T-helper 2 cell (primary cell): Measurements from ENCODE around the gene ZNF619.

Experiments
- DNase-seq, 5 experiments: peaks; one replicate each; pipeline versions ENCODE4 v3.0.0 to v3.0.0-alpha.2; 2012 to 2022

Gene ZNF619

DNA sequence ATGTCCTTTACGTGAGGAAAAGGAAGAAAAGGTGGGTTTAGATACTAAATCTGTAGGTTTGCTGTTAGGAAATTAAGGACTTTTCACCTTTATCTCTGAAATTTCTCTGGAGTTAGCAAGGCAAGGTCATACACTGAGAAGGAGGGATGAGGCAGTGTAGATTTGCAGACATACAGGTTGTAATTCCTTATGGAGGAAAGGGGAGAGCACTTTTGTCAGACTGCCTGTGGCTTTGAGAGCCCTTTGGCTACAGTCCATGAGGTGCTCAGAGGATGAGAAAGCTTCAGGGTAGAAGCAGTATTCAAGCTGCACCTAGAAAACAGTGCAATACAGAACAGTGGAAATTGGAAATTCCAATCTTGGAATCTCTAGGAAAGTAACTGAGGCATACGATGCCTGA lies 11.5 kb upstream of the ZNF619 start:
- no peak for DNase-seq

DNA sequence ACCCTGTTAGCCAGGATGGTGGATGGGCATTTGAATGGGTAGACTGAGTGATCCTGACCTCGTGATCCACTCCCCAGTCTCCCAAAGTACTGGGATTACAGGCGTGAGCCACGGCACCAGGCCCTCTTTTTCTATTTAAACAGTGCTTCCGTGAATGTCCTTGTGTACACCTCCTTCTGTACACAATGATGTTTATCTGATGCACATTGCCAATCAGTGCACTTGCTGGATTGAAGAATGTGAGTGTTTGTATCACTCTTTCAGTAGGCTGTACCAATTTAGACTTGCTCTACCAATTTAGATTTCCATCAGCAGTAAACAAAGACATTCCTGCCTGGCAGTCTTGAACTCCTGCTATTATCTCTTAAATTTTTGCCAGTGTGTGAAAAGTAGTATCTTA lies 8.9 kb upstream of the ZNF619 start:
- DNase-seq: no peak

DNA sequence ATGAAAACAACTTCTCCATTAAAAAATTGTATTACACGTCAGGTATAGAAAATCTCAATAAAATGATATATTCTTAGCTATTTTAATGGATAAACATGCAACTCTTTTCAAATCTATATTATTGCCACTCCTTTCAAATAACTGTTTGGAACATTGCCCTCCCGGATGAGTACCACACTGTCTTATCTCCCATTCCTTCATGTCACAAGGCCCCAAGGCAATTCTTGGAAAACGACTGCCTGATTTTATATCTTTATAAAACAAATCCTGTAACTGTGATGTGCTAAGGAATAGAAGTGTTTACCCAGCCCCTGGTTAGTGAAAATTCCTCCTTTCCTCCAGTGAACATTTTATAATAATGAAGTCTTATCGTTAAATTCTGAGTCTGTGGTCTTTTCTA lies 6.2 kb upstream of the ZNF619 start:
- DNase-seq: no peak

DNA sequence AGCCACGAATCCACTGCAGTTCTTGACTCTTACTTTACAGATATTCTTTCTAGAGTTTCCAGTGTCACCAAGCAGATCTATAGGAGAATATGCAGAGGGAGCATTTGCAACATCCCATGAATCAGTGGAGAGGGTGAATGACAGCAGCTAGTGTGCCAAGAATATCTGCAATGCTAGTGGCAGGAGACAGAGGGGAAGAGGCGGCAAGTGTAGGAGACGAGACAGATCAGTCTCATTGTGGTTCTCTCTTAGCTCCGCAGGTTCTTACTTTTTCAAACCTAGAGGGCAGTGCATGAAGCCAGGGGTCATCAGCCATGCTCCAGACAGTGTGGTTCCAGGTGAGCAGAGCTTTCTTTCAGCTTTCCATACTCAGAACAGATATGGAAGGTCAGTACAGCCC lies 744 bp downstream of the ZNF619 start:
- DNase-seq: no peak

- no peak for DNase-seq
Measured at GRCh38 chr3:40487172-40487571, 10.2 kb downstream of the ZNF619 start.

DNA sequence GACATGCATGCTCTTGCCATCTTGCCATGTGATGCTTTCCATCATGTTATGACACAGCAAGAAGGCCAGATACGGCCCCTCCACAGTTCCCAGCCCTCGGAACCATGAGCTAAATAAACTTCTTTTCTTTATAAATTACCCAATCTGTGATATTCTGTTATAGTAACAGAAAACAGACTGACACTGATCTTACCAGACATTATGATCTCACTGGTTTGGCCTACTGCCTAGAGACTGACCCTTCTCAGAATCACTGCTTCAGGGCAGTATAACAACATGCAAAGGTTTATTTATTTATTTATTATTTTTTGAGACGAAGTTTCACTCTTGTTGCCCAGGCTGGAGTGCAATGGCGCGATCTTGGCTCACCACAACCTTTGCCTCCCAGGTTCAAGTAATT lies 14.0 kb downstream of the ZNF619 start:
- no peak for DNase-seq

DNA sequence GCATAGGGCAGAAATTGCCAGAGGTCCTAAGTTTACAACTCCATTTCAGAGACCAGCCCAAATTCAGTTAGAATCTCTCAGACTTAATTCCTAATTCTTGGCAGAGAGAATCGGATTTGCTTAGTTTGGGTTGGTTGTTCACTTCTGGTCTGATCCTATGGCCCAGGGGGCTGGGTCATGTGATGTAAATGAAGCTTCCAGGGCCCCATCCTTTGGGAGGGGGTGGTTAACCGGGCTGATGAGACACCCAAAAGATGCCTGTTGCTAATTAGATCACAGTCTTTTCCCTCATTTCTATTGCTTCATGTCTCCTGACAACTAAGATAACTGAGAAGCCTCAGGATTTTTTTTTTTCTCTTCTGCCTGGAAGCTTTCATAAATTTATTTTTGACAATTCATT lies 17.8 kb downstream of the ZNF619 start:
- no peak for DNase-seq

- DNase-seq: no peak
Measured at GRCh38 chr3:40497288-40497687, 20.4 kb downstream of the ZNF619 start.

DNA sequence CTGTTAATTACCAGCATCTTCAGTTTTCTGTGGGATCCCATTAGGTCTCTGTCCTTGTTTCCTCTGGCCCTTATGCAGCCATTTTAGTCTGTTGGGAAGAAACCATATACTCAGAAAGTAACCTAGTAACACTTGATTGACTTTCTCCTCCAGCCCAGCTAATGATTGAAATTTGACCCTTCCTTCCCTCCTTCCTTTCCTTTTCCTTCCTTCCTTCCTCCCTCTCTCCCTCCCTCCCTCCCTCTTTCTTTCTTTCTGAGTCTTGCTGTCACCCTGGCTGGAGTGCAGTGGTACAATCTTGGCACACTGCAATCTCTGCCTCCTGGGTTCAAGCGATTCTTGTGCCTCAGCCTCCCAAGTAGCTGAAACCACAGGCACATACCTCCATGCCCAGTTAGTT lies 23.0 kb downstream of the ZNF619 start:
- no peak for DNase-seq

DNA sequence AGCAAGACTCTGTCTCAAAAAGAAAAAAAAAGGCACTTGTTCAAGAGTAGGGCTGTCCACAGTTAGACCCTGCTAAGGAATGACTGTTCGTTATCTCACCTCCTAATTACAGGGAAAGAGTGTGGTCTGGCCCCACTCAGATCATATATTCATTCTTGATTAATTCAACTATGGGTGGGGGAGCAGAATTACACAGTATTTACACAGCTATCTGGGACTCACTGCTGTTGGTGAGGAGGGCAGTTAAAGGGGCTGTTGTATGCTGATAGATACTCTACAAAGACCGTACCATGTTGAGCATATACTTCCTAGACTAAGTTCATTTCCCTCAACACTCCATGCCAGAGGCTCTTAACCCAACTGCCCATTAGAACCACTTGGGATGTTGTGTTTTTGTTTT lies 25.1 kb downstream of the ZNF619 start:
- DNase-seq: no peak

- no peak for DNase-seq
Measured at GRCh38 chr3:40504636-40505430, 27.9 kb downstream of the ZNF619 start.

GRCh38 chr3:40505599-40506462 lies 28.9 kb downstream of the ZNF619 start, which contains the start of gene ZNF620:
TSS of gene ZNF620 (plus strand) at chr3:40506039. CDS start at chr3:40506353, 314 bp downstream.
- peak; percentile 12 to 52 (median 15) for DNase-seq

GRCh38 chr3:40511031-40511718 lies 34.3 kb downstream of the ZNF619 start:
- no peak for DNase-seq

DNA sequence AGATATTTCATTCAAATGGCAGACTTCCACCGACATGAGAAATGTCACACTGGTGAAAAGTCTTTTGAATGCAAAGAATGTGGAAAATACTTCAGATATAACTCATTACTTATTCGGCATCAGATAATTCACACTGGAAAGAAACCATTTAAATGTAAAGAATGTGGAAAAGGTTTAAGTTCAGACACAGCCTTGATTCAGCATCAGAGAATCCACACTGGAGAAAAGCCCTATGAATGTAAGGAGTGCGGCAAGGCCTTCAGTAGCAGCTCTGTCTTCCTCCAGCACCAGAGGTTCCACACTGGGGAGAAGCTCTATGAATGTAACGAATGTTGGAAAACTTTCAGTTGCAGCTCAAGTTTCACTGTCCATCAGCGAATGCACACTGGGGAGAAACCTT lies 39.3 kb downstream of the ZNF619 start:
- no peak for DNase-seq

GRCh38 chr3:40518067-40518466 lies 41.1 kb downstream of the ZNF619 start:
- DNase-seq: no peak

GRCh38 chr3:40518848-40519247 lies 41.9 kb downstream of the ZNF619 start:
- no peak for DNase-seq

DNA sequence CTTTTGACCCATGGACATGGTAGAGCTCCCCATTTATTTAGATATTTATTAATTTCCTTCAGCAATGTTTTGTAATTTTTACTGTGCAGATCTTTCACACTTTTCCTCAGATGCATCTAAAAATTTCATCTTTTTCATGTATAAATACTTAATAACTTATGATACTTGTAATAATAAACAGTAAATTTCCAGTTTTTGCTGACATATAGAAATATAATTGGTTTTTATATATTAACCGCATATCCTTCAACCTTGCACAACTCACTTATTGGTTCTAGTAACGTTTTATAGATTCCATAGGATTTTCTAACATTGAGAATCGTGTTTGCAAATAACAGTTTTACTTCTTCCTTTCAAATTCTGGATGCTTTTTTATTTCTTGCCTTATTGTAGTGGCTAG lies 44.3 kb downstream of the ZNF619 start:
- DNase-seq: no peak

DNA sequence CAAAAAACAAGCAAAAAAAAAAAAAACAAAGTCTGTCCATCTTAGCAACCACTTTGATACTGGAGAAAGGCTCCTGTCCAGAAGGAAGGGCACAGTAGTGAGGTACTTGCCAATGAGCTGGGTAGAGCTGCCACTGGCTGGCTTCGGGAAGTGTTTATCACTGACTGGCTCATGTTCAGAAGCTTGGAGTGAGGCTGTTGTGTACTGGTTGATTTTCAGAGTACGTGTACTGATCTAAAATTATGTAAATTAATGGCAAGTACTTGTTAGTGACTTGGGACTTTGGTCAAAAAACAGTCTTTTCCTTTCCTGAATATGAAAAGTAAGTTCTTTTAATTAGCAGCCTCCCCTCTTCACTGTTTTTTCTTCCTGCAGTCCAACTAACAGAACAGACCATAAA lies 46.9 kb downstream of the ZNF619 start:
- no peak for DNase-seq

GRCh38 chr3:40524222-40524567 lies 47.3 kb downstream of the ZNF619 start:
- no peak for DNase-seq

- DNase-seq: peak; percentile 60 to 86 (median 71)
Measured at GRCh38 chr3:40524568-40525285, 47.8 kb downstream of the ZNF619 start, which contains the start of gene ZNF621. TSS of gene ZNF621 (plus strand) at chr3:40524960. CDS start at chr3:40525841, 881 bp downstream.

DNA sequence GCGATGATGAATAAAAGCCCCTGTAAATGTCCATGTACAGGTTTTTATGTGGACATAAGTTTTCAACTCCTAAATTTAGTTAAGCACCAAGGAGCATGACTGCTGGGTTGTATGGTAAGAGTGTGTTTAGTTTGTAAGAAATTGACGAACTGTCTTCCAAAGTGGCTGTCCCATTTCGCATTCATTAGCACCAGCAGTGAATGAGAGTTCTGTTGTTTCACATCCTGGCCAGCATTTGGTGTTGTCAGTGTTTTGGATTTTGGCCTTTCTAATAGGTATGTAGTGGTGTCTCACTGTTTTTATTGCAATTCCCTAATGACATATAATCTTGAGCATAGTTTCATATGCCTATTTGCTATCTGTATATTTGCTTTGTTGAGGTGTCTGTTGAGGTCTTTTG lies 51.5 kb downstream of the ZNF619 start:
- no peak for DNase-seq

- no peak for DNase-seq
Measured at GRCh38 chr3:40532252-40532651, 55.3 kb downstream of the ZNF619 start.

DNA sequence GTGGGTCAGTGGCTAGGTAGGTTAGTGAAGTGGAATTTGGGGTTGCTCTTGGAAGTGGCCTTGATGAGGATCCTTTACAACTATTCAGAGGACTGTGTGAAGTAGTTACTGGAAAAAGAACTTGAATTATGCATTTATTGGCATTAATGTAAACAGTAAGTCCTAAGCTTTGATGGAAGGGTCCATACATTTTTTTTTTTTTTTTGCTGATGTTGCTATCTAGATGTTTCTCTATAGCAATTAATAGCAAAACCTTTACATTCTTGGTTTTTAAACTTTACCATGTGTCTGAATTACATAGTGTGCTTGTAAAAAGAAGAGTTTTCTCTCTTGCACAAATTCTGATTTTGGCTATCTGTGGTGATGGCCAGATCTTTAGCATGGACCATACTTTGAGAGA lies 57.4 kb downstream of the ZNF619 start:
- no peak for DNase-seq
